Bone marrow (tissue), 2 donors: Measurements from ENCODE around the gene EYA3.
"Not testable (repeated sequence)": the region's sequence is repeated elsewhere in the genome, so short reads cannot be mapped to it uniquely, and the experiment has no call there.

Experiments used
- DNase-seq, 2 donors: peaks; one replicate each; lab custom pipeline; 2025; lab: John Stamatoyannopoulos, UW

EYA3 gene

GRCh38 chr1:28028873-28029654 lies 59.3 kb downstream of the EYA3 start:
- no peak for DNase-seq

DNA sequence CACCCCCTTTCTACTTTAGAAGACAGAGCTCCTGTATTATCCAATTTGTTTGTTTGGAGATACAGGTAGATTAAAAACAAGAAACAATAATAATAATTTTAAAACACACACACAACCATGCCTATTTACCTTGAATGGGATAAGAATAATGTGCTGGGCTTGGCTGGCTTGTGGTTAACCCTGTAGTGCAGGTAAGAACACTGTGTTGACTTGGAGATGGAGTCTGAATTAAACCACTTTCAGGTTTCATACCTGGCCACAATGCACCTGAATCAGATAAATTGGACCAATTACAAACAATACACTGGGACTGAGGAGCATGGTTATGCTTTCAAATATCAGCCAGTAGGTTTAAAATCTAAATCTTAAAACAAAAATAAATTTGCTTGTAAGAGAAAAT lies 60.8 kb downstream of the EYA3 start:
- DNase-seq: no peak

- no peak for DNase-seq
Measured at GRCh38 chr1:28027238-28027637, 61.2 kb downstream of the EYA3 start.

DNA sequence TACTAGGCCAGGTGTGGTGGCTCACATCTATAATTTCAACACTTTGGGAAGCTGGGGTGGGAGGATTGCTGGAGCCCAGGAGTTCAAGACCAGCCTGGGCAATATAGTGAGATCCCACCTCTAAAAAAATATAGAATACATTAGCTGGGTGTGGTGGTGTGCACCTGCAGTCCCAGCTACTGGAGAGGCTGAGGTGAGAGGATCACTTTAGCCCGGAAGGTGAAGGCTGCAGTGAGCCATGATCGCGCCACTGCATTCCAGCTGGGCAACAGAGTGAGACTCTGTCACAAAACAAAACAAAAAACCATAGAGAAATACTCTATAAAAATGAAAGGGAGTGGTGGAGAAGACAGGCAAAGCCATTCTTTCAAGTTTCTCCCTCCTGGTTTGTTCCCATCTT lies 62.1 kb downstream of the EYA3 start:
- no peak for DNase-seq

DNA sequence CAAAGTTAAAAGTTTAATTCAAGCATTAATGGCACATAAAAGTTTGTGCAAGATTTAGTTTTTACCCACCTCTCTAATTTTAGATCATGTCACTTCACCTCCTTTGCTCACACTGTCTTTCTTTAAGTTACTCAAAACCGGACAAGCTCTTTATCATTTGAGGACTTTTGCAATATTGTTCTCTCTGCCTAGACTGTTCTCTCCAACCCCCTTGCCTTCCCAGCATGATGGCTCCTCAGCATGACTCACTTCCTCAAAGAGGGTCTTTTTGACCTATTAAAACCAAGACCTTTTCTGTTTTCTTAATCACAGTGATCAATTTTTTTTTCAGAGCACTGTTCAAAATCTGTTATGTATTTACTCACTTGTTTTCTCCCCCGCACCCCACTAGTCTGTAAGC lies 67.3 kb downstream of the EYA3 start:
- no peak for DNase-seq

DNA sequence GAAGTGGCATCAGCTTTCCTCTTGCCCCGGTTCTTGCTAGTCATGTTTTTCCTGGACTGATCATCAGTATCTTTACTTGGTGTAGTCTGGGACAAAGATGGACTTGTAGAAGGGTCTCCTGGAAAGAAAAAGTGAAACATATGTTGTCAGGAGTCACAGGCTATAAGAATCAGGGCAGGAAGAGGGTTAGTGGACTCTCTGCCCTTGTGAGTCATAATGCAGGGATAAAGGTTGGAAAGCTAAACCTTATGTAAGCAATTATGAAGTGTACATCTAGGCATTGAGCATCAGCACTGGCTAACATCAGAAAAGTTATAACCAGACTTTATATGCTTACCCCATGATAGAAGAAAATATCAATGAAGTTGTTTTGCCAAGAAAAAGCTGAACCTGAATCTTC lies 77.4 kb downstream of the EYA3 start:
- DNase-seq: no peak

DNA sequence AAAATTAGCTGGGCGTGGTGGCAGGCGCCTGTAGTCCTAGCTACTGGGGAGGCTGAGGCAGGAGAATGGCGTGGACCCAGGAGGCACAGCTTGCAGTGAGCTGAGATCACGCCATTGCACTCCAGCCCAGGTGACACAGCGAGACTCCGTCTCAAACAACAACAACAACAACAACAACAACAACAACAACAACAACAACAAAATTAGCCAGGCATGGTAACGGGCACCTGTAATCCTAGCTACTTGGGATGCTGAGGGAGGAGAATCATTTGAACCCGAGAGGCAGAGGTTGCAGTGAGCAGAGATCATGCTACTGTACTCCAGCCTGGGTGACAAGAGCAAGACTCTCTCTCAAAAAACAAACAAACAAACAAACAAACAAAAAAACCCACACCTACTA lies 85.3 kb downstream of the EYA3 start:
- DNase-seq: not testable (repeated sequence)

- no peak for DNase-seq
Measured at GRCh38 chr1:28002600-28002999, 85.8 kb downstream of the EYA3 start.

DNA sequence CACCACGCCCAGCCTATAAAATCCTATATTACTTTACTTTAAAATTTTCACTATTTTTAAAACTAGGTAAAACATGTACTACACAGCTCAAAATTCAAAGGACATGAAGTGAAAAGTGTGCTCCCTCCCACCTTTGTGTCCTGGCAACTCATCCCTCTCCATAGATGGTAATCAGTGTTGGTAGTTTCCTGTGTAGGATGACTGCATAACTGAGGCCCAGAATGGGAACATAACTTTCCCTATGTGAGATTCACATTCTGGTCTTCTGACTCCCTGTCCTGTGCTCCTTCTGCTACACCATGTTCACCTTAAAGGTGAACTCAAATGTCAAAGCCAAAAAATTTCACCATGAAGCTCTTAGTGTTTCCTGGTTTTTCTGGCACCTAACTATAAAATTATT lies 89.4 kb downstream of the EYA3 start:
- DNase-seq: no peak

- DNase-seq: not testable (repeated sequence)
Measured at GRCh38 chr1:27994526-27994925, 93.9 kb downstream of the EYA3 start.

DNA sequence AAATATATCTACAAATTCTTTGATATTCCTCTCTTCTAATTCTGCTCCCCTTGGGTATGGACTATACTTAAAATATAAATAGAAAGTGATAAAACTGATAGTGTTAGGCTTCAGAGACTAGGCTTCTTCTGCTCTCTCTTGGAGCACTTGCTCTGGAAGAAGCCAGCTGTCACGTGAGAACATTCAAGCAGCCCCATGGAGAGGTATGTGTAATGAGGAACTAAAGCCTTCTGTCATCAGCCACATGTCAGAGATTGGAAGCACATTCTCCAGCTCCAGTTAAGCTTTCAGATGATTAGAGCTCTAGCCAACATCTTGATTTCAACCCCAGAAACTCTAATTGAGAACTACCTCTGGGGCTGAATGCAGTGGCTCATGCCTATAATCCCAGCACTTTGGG lies 94.3 kb downstream of the EYA3 start:
- no peak for DNase-seq

DNA sequence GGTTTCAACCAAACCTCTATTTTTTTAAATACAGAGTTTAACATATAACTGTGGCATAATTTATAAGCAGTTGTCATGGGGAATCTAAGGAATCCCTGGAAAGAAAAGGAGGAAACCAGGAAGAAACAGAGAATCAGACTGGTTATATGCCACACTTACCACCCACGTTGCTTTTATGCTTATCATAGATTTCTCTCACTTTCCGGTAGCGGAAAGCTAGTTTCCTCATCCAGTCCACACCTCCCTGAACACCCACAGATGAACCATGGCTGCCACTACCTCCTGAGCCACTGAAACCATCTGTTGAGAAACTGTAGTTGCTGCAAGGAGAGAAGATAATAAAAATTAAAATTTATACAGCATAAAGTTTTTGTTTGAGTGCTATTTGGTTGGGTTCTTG lies 95.2 kb downstream of the EYA3 start:
- DNase-seq: no peak

DNA sequence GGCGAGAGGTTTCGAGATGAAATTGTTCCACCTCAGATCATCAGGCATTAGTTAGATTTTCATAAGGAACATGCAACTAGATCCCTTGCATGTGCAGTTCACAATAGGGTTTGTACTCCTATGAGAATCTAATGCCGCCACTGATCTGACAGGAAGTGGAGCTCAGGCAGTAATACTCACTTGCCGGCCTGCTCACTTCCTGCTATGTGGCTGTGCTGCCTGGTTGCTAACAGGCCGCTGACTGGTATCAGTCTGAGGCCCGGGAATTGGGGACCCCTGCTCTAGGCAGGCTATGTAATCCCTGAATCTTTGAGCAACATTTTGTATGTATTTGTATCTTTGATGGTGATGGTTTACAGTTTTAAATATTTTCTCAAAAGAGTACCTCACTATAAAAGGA lies 96.1 kb downstream of the EYA3 start:
- peak in 1 of 2 donors; percentile 50 for DNase-seq

DNA sequence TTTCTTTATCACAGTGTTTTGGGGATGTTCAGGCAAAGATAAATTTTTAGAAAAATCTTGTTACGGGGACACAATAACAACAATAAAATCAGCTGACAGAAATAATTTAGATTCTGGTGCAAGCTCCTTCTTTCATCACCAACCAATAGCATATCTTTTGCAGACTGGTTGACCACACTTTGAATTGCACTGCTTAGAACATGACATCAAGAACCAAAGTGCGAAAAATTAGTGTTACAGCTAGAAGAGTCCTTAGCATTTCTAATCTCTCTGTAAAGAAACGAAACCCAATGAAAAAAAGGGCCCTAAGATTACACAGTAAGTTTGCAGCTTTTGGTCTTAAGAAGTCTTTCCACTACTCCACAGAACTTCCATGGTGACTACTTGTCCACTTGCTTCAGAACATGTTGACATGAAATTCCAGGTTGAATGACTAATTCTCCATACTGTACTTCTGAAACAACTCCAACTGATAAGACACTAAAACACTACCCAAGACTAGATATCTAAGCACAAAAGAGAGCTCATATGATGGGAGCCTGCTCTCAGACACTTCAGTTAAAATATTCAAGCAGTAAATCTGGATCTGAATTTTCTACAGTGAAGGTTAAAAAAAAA lies 97.4 kb downstream of the EYA3 start:
- DNase-seq: no peak

- DNase-seq: no peak
Measured at GRCh38 chr1:27981145-27981544, 107.3 kb downstream of the EYA3 start.

GRCh38 chr1:27980216-27980845 lies 108.1 kb downstream of the EYA3 start:
- DNase-seq: no peak

DNA sequence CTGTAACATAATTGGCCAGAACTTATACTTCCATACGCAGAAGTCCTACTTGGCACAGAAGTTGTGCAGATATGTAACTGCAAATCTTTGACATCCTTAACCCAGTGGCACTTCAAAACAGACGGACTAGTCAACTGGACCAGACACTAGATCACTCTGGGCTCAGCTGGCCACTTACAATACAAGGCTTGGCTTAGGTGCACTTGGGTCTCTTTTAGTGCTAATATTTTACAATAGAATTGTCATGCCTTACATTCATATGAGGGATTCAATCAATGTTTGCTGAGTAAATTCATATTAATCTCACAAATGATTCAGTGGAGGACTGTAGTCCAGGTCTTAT lies 108.6 kb downstream of the EYA3 start:
- no peak for DNase-seq

GRCh38 chr1:27979151-27979858 lies 109.1 kb downstream of the EYA3 start:
- peak in 1 of 2 donors; percentile 79 for DNase-seq

DNA sequence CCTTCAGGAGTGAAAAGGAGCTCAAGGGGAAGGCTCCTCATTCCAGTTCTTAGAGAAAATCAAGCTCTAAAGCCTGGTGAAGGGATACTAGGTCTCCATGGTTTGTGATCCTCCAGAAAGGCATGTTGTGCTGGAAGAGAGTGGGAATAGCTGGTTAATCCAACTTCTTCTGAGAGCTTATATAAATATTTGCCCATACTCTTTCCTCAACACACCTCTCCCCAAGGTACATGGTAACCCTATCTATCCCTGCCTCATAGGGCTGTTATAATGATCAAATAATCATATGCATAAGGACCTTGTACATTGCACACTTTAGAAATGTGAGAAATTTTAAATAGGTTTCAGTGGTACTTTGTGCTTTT lies 114.0 kb downstream of the EYA3 start:
- DNase-seq: no peak

DNA sequence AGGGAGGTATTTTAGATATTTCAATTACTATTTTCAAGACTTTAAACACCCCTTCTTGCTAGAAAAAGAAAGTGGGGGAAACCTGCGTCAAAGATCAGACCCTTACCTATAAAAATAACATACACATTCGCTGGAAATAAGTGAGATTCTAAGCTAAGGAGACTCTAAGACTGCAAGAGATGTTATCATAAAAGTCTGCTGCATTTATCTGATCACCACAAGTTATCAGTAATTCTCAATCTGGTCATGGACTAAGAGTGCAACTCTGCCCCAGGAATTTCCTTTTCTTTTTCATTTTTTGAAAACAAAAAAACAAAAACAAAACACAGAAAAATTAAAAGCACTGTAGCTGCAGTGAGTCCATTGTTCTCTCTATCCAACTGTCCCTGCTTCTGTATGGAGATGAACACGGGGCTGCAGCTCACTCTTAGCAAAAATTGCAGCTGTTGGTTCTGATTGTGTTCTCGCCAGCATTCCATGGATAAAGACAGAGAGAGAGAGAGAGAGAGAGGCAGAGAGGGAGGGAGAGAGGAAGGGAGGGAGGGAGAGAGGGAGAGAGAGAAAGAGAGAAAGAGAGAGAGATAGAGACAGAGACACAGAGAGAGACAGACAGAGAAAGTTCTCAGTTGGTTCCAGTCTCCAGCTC lies 114.5 kb downstream of the EYA3 start:
- DNase-seq: no peak

GRCh38 chr1:27972141-27972540 lies 116.3 kb downstream of the EYA3 start:
- no peak for DNase-seq

- no peak for DNase-seq
Measured at GRCh38 chr1:27971674-27972073, 116.7 kb downstream of the EYA3 start.
